ENCODE measurements around the gene KRTAP29-1. TPM values are rescaled to one million over a fixed set of nuclear protein-coding genes. Genes with fewer than 3 reads are reported as not detected.

KRTAP29-1 gene
- total RNA-seq, 1 experiment from 2014 or later = not detected

DNA sequence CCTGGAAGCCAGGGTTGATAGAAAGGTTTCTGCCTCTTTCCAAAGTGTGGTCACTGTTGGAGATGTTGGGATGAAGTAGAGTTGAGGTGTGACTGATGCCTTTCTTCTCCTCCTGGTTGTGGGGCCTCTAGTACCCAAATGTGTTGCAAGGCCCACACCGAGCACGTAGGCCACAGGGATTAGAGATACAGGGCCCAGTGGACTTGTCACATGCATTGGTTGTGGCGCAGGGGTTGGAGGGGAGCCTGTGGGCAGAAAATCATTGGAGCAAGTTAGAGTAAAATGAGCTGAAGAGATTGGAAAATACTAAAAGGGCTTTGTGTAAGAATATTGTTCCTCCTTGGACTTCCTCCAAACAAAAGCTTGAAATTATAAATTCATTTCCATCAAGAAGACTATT is 43.3 kb upstream of the KRTAP29-1 start:
- no peak overlapping the region for H3K4me3 Mint-ChIP-seq
- no peaks in the 10 kb centered on the region for H3K4me1 Mint-ChIP-seq
- H3K36me3 Mint-ChIP-seq = peaks cover 10% of the 10 kb centered on the region
- H3K27ac Mint-ChIP-seq = no peak overlapping the region
- ATAC-seq = no peak
- POLR2A ChIA-PET = no interaction called here
- TF ChIP-seq EMX1 (CRISPR knock-in tag; IDR thresholded peaks at IDR 0.05) (no peak), JUN (CRISPR knock-in tag; IDR thresholded peaks at IDR 0.05) (no peak), NR1H2 (CRISPR knock-in tag; IDR thresholded peaks at IDR 0.05) (no peak), CREM (CRISPR knock-in tag; IDR thresholded peaks at IDR 0.05) (no peak), ZNF423 (CRISPR knock-in tag; IDR thresholded peaks at IDR 0.05) (no peak), ATF1 (CRISPR knock-in tag; IDR thresholded peaks at IDR 0.05) (no peak), JAZF1 (CRISPR knock-in tag; IDR thresholded peaks at IDR 0.05) (no peak), TP53 (CRISPR knock-in tag; IDR thresholded peaks at IDR 0.05) (no peak), IRF2 (CRISPR knock-in tag; IDR thresholded peaks at IDR 0.05; ENCODE audit: borderline replicate concordance, low read depth) (no peak), MYBL2 (CRISPR knock-in tag; IDR thresholded peaks at IDR 0.05) (no peak)
- TF ChIP-seq, protein P1, sequence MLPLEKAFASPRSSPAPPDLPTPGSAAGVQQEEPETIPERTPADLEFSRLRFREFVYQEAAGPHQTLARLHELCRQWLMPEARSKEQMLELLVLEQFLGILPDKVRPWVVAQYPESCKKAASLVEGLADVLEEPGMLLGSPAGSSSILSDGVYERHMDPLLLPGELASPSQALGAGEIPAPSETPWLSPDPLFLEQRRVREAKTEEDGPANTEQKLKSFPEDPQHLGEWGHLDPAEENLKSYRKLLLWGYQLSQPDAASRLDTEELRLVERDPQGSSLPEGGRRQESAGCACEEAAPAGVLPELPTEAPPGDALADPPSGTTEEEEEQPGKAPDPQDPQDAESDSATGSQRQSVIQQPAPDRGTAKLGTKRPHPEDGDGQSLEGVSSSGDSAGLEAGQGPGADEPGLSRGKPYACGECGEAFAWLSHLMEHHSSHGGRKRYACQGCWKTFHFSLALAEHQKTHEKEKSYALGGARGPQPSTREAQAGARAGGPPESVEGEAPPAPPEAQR (CRISPR knock-in tag; IDR thresholded peaks at IDR 0.05) = no peak
- TF ChIP-seq, protein P2, sequence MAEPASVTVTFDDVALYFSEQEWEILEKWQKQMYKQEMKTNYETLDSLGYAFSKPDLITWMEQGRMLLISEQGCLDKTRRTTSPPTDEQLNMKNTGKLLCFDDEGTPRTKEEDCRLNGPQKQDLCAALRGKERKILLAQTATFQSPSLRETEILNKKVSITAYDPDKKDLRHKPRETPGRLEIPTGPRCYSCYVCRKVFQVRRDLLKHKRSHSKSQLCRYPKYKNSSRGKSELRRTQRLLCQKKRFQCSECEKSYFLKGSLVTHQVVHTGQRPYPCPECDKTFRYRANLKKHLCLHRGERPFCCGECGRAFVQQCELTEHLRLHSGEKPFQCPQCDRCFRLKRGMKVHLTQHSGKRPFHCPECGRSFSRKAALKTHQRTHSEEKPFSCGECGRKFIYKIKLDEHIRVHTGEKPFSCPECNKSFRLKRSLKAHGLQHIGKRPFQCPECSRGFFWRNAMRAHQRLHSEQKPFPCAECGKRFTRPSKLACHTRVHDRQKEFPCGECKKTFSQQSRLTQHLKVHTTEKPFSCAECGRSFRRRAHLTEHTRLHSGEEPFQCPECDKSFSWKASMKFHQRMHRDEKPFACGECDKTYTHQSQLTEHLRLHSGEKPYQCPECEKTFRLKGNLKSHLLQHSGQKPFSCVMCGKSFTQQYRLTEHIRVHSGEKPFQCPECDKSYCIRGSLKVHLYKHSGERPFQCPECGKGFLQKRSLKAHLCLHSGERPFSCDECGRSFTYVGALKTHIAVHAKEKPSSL (CRISPR knock-in tag; conservative IDR thresholded peaks at IDR 0.05) = no peak
- TF ChIP-seq, protein P3, sequence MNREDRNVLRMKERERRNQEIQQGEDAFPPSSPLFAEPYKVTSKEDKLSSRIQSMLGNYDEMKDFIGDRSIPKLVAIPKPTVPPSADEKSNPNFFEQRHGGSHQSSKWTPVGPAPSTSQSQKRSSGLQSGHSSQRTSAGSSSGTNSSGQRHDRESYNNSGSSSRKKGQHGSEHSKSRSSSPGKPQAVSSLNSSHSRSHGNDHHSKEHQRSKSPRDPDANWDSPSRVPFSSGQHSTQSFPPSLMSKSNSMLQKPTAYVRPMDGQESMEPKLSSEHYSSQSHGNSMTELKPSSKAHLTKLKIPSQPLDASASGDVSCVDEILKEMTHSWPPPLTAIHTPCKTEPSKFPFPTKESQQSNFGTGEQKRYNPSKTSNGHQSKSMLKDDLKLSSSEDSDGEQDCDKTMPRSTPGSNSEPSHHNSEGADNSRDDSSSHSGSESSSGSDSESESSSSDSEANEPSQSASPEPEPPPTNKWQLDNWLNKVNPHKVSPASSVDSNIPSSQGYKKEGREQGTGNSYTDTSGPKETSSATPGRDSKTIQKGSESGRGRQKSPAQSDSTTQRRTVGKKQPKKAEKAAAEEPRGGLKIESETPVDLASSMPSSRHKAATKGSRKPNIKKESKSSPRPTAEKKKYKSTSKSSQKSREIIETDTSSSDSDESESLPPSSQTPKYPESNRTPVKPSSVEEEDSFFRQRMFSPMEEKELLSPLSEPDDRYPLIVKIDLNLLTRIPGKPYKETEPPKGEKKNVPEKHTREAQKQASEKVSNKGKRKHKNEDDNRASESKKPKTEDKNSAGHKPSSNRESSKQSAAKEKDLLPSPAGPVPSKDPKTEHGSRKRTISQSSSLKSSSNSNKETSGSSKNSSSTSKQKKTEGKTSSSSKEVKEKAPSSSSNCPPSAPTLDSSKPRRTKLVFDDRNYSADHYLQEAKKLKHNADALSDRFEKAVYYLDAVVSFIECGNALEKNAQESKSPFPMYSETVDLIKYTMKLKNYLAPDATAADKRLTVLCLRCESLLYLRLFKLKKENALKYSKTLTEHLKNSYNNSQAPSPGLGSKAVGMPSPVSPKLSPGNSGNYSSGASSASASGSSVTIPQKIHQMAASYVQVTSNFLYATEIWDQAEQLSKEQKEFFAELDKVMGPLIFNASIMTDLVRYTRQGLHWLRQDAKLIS (CRISPR knock-in tag; IDR thresholded peaks at IDR 0.05; ENCODE audit: borderline replicate concordance) = no peak
- TF ChIP-seq, protein P4, sequence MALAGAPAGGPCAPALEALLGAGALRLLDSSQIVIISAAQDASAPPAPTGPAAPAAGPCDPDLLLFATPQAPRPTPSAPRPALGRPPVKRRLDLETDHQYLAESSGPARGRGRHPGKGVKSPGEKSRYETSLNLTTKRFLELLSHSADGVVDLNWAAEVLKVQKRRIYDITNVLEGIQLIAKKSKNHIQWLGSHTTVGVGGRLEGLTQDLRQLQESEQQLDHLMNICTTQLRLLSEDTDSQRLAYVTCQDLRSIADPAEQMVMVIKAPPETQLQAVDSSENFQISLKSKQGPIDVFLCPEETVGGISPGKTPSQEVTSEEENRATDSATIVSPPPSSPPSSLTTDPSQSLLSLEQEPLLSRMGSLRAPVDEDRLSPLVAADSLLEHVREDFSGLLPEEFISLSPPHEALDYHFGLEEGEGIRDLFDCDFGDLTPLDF (CRISPR knock-in tag; IDR thresholded peaks at IDR 0.05) = no peak
- TF ChIP-seq, protein P5, sequence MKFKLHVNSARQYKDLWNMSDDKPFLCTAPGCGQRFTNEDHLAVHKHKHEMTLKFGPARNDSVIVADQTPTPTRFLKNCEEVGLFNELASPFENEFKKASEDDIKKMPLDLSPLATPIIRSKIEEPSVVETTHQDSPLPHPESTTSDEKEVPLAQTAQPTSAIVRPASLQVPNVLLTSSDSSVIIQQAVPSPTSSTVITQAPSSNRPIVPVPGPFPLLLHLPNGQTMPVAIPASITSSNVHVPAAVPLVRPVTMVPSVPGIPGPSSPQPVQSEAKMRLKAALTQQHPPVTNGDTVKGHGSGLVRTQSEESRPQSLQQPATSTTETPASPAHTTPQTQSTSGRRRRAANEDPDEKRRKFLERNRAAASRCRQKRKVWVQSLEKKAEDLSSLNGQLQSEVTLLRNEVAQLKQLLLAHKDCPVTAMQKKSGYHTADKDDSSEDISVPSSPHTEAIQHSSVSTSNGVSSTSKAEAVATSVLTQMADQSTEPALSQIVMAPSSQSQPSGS (CRISPR knock-in tag; IDR thresholded peaks at IDR 0.05; ENCODE audit: borderline replicate concordance, low read depth) = no peak
- TF ChIP-seq, protein P6, sequence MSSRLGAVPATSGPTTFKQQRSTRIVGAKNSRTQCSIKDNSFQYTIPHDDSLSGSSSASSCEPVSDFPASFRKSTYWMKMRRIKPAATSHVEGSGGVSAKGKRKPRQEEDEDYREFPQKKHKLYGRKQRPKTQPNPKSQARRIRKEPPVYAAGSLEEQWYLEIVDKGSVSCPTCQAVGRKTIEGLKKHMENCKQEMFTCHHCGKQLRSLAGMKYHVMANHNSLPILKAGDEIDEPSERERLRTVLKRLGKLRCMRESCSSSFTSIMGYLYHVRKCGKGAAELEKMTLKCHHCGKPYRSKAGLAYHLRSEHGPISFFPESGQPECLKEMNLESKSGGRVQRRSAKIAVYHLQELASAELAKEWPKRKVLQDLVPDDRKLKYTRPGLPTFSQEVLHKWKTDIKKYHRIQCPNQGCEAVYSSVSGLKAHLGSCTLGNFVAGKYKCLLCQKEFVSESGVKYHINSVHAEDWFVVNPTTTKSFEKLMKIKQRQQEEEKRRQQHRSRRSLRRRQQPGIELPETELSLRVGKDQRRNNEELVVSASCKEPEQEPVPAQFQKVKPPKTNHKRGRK (CRISPR knock-in tag; IDR thresholded peaks at IDR 0.05; ENCODE audit: borderline replicate concordance) = no peak
- peaks cover 31% of the 10 kb centered on the region for H3K9me3 Mint-ChIP-seq
- H3K27me3 Mint-ChIP-seq (ENCODE audit: low read depth) = peaks cover 3% of the 10 kb centered on the region
- DNase-seq (ENCODE audit: low spot score) = no peak
- CTCF ChIA-PET = interaction anchor here (1.1 kb wide), 1 partner anchor 203 kb away, joined by 4 read pairs; no protein-coding TSS in a partner anchor

Data from WTC11 (cell line).